ENCODE data around the gene FAM241B. TPM values are rescaled to one million over a fixed set of nuclear protein-coding genes. Genes with fewer than 3 reads are reported as not detected.

Gene FAM241B
- polyA plus RNA-seq, 1 of the 3 experiments (the other 2 are of a cell fraction), result 16.0 TPM

DNA sequence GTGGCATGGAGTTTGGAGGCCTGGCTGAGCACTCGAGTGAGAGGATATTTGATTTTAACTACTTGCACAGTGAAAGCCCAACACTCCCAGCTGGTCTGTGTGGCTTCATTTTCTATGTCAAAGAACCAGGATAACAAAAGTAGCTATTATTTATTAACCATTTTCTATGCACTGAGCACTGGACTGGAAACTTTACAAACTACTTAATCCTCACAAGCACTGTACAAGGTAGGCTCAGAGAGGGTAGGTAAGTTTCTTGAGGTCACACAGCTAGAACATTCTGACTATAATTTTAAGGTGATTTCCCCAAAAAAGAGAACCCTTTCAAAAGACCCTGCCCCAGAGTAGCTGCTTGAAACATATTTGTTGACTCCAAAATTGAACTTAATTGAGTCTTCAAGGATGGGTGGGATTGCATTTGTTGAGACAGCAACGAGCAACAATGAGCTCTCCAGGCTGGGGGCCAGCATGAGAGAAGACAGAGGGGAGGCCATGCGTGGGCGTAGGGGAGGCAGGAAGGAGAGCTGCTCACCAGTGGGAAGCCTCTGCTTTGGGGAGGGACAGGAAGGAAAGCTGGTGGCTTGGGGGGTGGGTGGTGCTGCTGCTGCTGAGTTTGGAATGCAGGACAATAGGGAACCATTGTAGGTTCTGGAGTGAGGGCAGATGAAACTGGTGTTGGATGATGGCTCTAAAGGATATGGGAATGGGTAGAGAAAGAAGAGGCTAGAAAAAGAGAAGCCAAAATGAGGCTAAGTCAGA is 31.5 kb downstream of the FAM241B start:
- peaks cover 0 to 34% of the 10 kb centered on the region in 2 experiments; a peak in 1 of 4 replicates for H3K4me1 ChIP-seq (ENCODE audit: control insufficient read depth in 1 of 2, insufficient read depth in 2 of 2, low read depth in 1 of 2, low read length in 1 of 2)
- no peaks in the 10 kb centered on the region for H3K79me2 ChIP-seq (ENCODE audit: insufficient read depth)
- no peaks in the 10 kb centered on the region for H3K9me2 ChIP-seq
- no peak overlapping the region for H3K4me3 ChIP-seq (ENCODE audit: low read depth in 2 of 2, low read length in 1 of 2)
- H3K27ac ChIP-seq (ENCODE audit: low read depth in 2 of 2, low read length in 1 of 2), result no peak overlapping the region
- TF ChIP-seq, protein P1, sequence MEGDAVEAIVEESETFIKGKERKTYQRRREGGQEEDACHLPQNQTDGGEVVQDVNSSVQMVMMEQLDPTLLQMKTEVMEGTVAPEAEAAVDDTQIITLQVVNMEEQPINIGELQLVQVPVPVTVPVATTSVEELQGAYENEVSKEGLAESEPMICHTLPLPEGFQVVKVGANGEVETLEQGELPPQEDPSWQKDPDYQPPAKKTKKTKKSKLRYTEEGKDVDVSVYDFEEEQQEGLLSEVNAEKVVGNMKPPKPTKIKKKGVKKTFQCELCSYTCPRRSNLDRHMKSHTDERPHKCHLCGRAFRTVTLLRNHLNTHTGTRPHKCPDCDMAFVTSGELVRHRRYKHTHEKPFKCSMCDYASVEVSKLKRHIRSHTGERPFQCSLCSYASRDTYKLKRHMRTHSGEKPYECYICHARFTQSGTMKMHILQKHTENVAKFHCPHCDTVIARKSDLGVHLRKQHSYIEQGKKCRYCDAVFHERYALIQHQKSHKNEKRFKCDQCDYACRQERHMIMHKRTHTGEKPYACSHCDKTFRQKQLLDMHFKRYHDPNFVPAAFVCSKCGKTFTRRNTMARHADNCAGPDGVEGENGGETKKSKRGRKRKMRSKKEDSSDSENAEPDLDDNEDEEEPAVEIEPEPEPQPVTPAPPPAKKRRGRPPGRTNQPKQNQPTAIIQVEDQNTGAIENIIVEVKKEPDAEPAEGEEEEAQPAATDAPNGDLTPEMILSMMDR (IDR thresholded peaks at IDR 0.05), result no peak
- no peak for TF ChIP-seq TAF1 (IDR thresholded peaks at IDR 0.05; ENCODE audit: borderline replicate concordance, low read depth, low read length)
- ChIA-PET POLR2A (interaction anchor here (0.8 kb wide), 1 partner anchor 15 kb away, joined by 3 read pairs; no protein-coding TSS in a partner anchor), CTCF (interaction anchor here (0.7 to 15.5 kb wide), 8 partner anchors 11 to 253 kb away, joined by 3 to 152 read pairs (median 4); no protein-coding TSS in a partner anchor)
- H3K9me3 ChIP-seq, result no peaks in the 10 kb centered on the region
- no peak overlapping the region for H3K4me2 ChIP-seq
- 42% methylated on average over 4 of the region's 4 CpGs for WGBS (ENCODE audit: low lambda C conversion rate)
- H3K9ac ChIP-seq, result no peak overlapping the region
- H4K20me1 ChIP-seq (ENCODE audit: insufficient read depth), result no peaks in the 10 kb centered on the region
- no peak for DNase-seq
- no peak overlapping the region for H2AFZ ChIP-seq (ENCODE audit: low read depth)
- H3K36me3 ChIP-seq (replicated peaks in 1 of 2; ENCODE audit: control insufficient read depth in 1 of 2, insufficient read depth in 2 of 2, low read length in 1 of 2), result no peaks in the 10 kb centered on the region
- H3F3A ChIP-seq (replicated peaks; ENCODE audit: insufficient read depth), result no peaks in the 10 kb centered on the region
- peaks cover 54% of the 10 kb centered on the region for H3K27me3 ChIP-seq (ENCODE audit: insufficient read depth)

DNA sequence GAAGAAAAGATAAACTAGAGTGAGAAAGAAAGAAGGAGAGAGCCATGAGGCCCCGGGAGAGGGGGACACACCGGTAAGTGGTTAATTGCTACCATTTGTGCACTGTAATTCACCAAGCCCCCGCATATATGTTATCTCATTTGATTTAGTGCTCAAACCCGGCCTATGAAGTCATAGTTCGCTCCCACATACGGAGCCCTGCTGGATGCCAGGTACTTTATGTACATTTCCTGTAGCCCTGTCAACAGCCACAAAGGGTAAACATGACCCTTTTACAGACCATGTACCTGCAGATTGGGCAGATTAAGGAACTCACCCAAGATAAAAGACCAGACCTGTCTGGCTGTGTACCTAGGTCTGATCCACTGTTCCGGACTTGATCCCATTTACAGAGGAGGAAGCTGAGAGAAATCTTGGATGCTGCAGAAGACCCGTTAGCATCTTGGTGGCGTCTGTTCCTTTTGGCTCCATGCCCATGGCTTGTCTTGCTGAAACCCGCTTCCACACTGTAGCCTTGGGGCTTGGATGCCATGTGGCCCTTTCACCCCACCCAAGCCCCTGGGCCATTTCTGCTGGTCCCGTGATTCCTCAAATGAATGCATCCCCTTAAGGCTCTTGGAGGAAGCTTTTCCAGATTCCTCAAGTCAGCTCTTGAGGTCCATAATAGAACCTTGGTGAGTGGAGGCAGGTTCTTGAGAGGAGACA is 32.3 kb downstream of the FAM241B start:
- H2AFZ ChIP-seq (ENCODE audit: low read depth), result no peak overlapping the region
- H3K27me3 ChIP-seq (ENCODE audit: insufficient read depth), result peaks cover 56% of the 10 kb centered on the region
- ChIA-PET CTCF (interaction anchor here (1.4 to 15.5 kb wide), 7 partner anchors 17 to 252 kb away, joined by 4 to 152 read pairs (median 8); no protein-coding TSS in a partner anchor), POLR2A (no interaction called here)
- no peaks in the 10 kb centered on the region for H3K79me2 ChIP-seq (ENCODE audit: insufficient read depth)
- no peak overlapping the region for H3K4me2 ChIP-seq
- H4K20me1 ChIP-seq (ENCODE audit: insufficient read depth), result no peaks in the 10 kb centered on the region
- TF ChIP-seq, protein P2, sequence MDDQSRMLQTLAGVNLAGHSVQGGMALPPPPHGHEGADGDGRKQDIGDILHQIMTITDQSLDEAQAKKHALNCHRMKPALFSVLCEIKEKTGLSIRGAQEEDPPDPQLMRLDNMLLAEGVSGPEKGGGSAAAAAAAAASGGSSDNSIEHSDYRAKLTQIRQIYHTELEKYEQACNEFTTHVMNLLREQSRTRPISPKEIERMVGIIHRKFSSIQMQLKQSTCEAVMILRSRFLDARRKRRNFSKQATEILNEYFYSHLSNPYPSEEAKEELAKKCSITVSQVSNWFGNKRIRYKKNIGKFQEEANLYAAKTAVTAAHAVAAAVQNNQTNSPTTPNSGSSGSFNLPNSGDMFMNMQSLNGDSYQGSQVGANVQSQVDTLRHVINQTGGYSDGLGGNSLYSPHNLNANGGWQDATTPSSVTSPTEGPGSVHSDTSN (IDR thresholded peaks at IDR 0.05), result no peak
- TF ChIP-seq FOSL2 (IDR thresholded peaks at IDR 0.05; ENCODE audit: borderline replicate concordance, low read depth) (no peak), TCF12 (IDR thresholded peaks at IDR 0.05) (no peak), FOXM1 (IDR thresholded peaks at IDR 0.05; ENCODE audit: low read depth) (no peak), CHD2 (IDR thresholded peaks at IDR 0.05; ENCODE audit: low read length, partially characterized antibody) (no peak), YY1 (IDR thresholded peaks at IDR 0.05; ENCODE audit: low read depth) (no peak), TAF1 (IDR thresholded peaks at IDR 0.05; ENCODE audit: borderline replicate concordance, low read depth, low read length) (no peak), RAD21 (IDR thresholded peaks at IDR 0.05; ENCODE audit: low read length) (no peak), FOXJ3 (CRISPR knock-in tag; IDR thresholded peaks at IDR 0.05) (no peak), SMC3 (IDR thresholded peaks at IDR 0.05; ENCODE audit: low read depth, low read length) (no peak), JUND (IDR thresholded peaks at IDR 0.05) (no peak), GABPA (IDR thresholded peaks at IDR 0.05; ENCODE audit: low read depth) (no peak), NRF1 (IDR thresholded peaks at IDR 0.05; ENCODE audit: low read depth, low read length) (no peak)
- TF ChIP-seq, protein P3, sequence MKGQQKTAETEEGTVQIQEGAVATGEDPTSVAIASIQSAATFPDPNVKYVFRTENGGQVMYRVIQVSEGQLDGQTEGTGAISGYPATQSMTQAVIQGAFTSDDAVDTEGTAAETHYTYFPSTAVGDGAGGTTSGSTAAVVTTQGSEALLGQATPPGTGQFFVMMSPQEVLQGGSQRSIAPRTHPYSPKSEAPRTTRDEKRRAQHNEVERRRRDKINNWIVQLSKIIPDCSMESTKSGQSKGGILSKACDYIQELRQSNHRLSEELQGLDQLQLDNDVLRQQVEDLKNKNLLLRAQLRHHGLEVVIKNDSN (IDR thresholded peaks at IDR 0.05; ENCODE audit: borderline replicate concordance, low read depth), result no peak
- TF ChIP-seq, protein P4, sequence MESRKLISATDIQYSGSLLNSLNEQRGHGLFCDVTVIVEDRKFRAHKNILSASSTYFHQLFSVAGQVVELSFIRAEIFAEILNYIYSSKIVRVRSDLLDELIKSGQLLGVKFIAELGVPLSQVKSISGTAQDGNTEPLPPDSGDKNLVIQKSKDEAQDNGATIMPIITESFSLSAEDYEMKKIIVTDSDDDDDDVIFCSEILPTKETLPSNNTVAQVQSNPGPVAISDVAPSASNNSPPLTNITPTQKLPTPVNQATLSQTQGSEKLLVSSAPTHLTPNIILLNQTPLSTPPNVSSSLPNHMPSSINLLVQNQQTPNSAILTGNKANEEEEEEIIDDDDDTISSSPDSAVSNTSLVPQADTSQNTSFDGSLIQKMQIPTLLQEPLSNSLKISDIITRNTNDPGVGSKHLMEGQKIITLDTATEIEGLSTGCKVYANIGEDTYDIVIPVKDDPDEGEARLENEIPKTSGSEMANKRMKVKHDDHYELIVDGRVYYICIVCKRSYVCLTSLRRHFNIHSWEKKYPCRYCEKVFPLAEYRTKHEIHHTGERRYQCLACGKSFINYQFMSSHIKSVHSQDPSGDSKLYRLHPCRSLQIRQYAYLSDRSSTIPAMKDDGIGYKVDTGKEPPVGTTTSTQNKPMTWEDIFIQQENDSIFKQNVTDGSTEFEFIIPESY (IDR thresholded peaks at IDR 0.05; ENCODE audit: borderline replicate concordance, low read depth), result no peak
- WGBS (ENCODE audit: low lambda C conversion rate), result 51% methylated on average over 11 of the region's 11 CpGs
- no peaks in the 10 kb centered on the region for H3K36me3 ChIP-seq (replicated peaks in 1 of 2; ENCODE audit: control insufficient read depth in 1 of 2, insufficient read depth in 2 of 2, low read length in 1 of 2)
- H3K9me2 ChIP-seq, result no peaks in the 10 kb centered on the region
- no peaks in the 10 kb centered on the region for H3K9me3 ChIP-seq
- H3K9ac ChIP-seq, result no peak overlapping the region
- H3K27ac ChIP-seq (ENCODE audit: low read depth in 2 of 2, low read length in 1 of 2), result no peak overlapping the region; a peak in 1 of 4 replicates
- H3F3A ChIP-seq (replicated peaks; ENCODE audit: insufficient read depth), result no peaks in the 10 kb centered on the region
- DNase-seq, result peak; percentile 57
- no peak overlapping the region for H3K4me3 ChIP-seq (ENCODE audit: low read depth in 2 of 2, low read length in 1 of 2)
- peaks cover 0 to 27% of the 10 kb centered on the region in 2 experiments; a peak in 1 of 4 replicates for H3K4me1 ChIP-seq (ENCODE audit: control insufficient read depth in 1 of 2, insufficient read depth in 2 of 2, low read depth in 1 of 2, low read length in 1 of 2)

Measured in SK-N-SH (cell line).